NCI-H1417 treated with DMSO at 0.1 percent for 48 hours (cell line): ENCODE data around the gene REXO4.
A peak's percentile ranks its signal among the peaks of the same experiment; 100 is the strongest.
"Not testable (repeated sequence)": the region's sequence is repeated elsewhere in the genome, so short reads cannot be mapped to it uniquely, and the experiment has no call there.

ENCODE experiments used
- DNase-seq: peaks from one replicate; lab custom pipeline; 2025; lab: John Stamatoyannopoulos, UW

The REXO4 gene, protein sequence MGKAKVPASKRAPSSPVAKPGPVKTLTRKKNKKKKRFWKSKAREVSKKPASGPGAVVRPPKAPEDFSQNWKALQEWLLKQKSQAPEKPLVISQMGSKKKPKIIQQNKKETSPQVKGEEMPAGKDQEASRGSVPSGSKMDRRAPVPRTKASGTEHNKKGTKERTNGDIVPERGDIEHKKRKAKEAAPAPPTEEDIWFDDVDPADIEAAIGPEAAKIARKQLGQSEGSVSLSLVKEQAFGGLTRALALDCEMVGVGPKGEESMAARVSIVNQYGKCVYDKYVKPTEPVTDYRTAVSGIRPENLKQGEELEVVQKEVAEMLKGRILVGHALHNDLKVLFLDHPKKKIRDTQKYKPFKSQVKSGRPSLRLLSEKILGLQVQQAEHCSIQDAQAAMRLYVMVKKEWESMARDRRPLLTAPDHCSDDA

DNA sequence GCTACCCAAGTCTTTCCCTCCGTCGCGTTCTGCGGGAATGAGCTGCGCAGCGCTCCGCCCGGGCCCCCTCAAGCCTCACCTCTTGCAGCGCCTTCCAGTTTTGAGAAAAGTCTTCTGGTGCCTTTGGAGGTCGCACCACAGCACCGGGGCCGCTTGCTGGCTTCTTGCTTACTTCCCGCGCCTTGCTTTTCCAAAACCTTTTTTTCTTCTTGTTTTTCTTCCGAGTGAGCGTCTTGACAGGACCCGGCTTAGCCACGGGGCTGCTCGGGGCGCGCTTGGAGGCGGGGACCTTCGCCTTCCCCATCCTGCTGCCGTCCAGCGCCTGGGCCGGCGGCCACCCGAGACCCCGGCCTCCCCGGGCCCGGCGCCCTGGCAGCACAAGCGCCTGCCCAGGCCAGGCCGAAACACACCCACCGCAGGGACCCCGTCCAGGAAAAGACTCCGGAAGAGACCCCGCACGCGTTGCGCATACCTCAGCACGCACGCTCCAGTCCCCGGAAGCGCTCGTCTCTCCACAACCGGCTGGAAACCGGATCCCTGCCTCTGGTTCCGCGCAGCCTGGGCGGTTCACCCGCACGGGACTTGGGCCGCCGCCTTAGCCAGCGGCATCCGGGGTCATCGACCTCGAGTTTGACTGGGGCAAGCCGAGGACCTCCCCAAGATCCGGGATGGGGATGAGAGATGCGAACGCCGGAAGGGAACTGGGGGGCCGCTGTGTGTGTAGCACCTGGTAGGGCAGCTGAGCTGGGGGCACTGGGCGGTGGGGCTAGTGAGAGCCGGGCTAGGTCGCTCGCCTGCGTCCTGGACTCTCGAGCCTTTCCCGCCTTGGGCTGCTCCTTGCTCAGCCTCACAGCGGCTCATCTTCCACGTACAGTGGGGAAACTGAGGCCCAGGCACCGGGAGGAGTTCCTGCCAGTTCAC, at the start of gene REXO4:
Gene REXO4 (minus strand): TSS at position 470 of the 921 bp plus-strand sequence. CDS start 166 bp downstream, at position 304.
- peak; percentile 14 for DNase-seq

DNA sequence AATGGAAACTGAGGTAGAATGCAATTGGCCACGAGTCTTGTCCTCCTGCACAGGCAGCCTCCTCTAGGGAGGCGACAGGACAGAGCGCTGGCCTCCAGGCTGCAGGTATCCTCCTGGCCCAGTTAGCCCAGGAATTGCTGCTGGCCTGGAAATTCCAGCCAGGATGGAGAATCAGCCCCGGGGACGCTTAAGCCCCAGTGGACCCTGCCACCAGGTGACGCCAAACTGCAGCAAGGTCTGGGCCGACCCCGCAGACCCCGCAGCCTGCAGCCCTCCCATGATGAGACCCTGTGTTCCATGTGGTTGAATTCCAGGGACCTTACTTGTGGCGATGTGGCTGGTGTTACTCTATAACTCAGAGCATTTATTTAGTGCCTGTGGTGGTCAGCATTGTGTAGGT, 49.3 kb upstream of the REXO4 start:
- DNase-seq: no peak

DNA sequence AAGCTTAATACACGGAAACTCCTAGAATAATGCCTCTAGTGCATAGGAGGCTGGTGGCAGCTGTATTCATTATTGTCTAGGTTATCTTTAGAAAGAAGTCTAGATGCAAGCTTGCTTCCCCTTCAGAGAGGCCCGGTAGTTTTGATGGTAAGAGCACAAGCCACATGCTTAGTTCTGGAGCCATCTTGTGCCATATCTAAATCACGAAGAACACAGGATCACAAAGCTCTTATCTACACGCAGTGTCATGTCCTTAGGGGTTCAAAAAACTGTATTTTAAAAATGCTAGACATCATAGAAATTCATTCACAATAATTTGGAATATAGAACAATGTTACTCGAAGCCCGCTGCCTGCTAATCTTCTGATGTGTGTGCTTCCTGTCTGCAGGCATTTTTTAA, 48.2 kb upstream of the REXO4 start:
- DNase-seq: no peak

DNA sequence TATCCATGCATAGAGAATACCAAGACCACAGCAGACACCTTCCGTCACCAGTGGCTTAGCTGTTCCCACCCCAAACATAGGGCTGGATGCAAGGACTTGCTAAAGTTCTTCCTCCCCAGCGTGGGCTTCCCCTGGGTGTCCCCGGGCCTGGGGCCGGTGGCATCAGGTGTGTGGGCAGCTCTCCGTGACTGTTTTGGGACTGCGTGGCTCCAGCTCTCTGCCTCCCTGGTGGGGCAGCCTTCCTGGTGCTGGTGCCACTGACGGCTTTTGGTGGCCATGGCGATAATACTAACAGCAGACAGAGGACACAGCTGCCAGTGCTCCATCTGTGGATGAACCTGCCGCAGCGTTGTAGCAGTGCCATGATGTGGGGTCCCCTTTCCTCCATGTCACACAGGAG, 46.8 kb upstream of the REXO4 start:
- DNase-seq: no peak

DNA sequence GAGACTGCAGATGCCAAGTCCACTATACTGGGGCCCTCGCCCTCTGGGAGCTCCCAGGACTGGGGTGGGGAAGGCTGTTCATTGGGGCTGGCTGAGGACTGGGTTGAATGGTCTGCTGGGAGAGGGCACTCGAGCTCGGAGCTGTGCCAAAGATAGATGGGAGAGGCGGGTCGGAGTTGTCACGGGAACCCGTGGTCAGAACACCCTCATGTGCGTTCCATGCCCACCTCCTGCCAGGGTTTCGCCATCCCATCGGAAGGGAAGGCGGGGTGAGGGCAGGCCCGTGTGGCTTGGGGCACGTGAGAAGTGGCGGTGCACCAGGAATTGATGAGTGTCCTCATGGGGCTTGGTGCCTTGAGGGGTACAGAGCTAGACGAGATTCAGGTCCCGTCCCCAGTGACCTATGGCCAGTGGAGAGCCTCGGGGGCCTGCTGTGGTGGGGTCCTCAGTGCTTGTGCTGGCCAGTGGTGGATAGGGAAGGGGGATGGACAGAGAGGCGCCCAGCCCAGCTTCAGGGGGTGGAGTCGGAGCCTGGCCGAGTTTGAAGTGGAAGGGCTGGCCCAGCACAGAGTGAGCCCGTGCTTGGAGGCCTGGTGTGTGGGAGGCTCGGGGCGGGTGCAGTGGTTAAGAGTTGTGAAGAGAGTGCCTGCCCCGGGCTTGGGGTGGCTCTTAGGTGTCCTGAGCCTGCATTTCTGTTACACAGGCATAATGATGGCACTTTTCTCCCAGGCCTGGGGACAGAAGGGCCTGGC, 46.2 kb upstream of the REXO4 start:
- no peak for DNase-seq

DNA sequence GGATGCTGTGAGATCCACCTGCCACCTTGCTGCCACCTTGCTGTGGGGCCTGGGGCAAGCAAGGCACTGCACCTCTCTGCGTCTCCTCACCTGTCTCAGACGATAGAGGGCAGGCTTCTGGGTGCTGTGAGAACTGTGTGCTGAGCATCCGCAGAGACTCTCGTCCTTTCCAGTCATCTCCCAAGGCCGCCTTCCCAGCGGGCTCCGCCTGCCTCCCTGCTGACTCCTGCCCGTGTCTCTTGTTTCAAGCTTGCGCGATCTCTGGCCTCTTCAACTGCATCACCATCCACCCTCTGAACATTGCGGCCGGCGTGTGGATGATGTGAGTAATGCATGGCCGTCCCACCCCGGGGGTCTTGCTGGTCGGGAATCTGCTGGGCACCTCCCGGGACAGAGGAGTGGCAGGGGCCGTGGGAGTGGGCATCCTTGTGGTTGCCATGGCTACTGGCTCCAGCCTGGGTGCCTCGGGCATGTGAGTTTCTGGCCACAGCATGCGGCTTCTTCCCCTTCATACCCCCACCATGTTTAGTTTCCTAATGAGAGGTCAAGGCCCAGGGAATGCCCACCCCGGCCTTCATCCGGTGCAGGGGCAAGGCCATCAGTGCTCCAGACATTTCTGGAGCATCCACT, 45.5 kb upstream of the REXO4 start:
- no peak for DNase-seq

DNA sequence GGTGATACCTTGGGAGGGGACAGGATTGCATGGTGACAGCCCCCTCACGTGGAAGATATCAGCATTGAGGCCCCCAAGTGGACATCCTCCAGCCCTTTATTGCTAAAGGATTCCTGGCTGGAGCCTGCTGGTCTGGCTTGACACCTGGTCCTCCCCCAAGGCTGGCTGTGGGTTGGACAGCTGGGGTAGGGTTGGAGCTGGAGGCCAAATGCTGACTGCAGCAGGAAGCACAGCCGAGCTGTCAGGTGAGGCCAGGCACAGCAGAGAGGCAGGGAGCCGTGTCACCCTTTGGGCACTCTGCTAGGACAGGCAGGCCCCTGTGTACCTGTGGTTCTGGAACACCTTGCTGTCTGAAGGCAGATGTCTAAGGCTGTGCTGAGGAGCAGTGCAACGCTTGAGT, 44.2 kb upstream of the REXO4 start:
- DNase-seq: no peak

DNA sequence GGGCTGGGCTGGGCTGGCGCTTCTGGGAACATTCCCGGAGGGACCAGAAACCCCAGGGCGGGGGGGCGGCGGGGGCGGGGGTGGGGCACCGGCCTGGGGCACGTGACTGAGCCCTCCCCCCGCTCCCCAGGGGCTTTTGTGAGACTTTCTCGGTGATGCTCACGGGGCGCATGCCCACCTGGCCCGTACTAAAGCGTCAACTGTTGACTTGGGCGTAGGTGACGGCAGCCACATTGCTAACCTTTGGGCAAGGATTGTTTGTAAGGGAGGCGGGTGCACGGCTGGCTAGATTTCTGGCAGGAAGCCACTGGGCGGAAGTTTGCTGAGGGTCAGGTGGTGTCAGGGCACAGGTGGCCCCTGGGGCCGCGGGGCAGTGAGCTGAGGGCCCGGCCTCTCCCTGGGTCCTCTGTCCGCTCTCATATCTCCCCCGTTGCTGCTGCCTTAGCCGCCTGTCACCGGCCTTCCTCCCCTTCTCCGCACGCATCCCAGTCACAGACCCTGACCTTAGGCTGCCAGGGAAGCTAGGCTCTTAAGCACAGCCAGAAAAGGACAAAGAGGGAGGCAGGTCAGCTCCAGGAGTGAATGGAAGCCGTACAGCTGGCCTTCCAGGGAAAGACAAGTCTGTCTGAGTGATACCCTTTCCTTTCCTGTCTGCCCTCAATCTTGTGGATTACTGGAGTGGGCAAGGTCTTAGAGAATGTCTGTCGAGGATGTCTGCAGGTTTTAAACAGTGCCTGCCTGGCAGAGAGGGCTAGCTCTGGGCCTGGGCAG, 42.8 kb upstream of the REXO4 start:
- DNase-seq: peak; percentile 66

DNA sequence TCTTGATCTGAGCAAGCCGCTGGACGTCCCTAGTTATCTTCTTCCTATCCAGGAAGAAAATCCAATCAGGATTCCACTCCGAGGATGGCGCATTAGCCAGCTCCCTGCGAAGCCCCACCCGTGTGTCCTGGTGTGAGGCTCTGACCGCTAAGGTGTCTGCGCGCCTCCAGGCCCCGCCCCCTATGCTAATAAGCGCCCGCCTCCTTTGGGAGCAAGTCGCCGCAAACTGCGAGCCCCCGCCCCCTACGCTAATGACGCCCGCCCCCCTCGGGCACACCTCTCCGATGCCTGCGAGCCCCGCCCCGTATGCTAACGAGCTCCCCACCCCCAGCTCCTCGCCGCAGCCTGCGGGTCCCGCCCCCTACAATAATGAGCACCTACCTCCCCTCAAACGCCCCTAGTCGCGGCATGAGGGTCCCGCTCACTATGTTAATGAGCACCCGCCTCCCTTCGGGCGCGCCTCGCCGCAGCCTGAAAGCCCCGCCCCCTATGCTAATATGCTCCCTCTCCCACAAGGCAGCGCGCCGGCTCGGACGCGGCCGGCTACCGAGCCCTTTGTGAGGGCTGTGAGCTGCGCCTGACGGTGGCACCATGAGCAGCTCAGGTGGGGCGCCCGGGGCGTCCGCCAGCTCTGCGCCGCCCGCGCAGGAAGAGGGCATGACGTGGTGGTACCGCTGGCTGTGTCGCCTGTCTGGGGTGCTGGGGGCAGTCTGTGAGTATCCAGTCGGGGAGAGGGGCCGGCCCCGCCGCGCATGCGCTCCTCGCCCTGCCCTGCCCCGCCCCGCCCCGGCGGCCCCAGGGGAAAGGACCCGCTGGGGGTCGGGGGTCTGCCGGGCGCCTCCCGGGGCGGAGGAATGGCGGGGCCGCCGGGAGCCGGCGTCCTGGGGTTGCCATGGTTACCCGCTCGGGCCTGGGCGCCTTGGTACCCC, 41.9 kb upstream of the REXO4 start, which contains the start of gene CACFD1:
Gene CACFD1 (plus strand): TSS at position 503 of the 929 bp plus-strand sequence. CDS start 89 bp downstream, at position 592.
- peak; percentile 91 for DNase-seq

DNA sequence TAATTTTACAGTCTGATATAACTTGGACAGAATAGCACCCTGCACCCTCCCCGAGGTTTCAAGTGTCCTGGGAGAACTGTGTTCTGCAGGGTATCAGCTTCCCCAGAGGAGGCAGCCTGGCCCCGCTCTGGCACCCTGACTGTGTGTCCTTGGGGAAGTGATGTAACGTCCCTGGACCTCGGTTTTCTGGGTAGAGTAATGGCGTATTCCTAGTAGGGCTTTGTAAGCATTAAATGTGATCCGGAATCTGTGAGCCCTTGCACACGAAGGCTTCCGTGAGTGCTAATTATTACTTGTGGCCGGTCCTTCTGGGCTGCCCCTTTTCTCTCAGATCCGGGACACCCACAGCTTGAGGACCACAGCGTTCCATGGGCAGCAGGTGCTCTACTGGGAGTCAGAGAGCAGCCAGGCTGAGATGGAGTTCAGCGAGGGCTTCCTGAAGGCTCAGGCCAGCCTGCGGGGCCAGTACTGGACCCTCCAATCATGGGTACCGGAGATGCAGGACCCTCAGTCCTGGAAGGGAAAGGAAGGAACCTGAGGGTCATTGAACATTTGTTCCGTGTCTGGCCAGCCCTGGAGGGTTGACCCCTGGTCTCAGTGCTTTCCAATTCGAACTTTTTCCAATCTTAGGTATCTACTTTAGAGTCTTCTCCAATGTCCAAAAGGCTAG, 41.0 kb upstream of the REXO4 start:
- DNase-seq: no peak

DNA sequence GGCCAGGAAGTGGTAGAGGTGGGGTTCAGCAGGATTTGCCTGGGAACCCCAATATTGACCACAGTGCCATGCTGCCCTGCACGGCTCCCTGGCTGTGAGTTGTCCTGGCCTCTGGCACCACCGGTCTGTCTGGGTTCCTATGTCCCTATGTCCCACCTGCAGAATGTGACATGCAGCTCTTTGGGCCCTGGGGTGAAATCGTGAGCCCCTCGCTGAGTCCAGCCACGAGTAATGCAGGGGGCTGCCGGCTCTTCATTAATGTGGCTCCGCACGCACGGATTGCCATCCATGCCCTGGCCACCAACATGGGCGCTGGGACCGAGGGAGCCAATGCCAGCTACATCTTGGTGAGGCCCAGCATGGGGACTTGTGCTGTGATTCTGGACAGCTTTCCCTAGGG, 39.9 kb upstream of the REXO4 start:
- DNase-seq: no peak

DNA sequence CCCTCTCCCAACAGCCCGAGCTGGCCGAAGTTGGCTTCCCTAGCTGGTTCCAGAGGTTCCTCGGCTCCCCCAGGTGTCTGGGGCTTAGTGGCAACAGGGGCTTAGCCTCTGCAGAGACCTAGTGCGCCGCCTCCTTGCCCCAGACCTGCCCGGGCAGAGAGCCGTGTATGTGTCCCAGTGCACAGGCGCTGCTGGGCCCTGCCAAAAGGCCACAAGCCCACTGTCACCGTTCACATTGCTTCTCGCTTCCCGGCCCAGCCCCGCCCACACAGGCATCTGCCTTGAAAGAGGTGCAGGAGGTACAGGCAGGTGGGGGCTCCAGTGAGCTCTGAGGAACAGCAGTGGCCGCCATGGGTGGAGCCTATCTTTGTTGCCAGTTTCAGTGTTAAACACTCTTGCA, 39.4 kb upstream of the REXO4 start:
- no peak for DNase-seq

DNA sequence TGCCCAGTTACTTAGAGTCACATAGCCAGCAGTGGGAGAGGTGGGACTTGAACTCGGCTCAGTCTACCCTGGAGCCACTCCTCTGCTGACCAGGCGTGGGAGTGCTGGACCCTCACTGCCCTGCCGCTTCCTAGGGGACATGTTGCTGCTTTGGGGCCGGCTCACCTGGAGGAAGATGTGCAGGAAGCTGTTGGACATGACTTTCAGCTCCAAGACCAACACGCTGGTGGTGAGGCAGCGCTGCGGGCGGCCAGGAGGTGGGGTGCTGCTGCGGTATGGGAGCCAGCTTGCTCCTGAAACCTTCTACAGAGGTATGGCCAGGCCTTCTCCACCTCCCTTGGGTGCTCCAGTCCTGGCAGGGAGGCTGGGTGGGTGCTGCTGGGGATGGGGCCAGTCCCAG, 38.6 kb upstream of the REXO4 start:
- no peak for DNase-seq

DNA sequence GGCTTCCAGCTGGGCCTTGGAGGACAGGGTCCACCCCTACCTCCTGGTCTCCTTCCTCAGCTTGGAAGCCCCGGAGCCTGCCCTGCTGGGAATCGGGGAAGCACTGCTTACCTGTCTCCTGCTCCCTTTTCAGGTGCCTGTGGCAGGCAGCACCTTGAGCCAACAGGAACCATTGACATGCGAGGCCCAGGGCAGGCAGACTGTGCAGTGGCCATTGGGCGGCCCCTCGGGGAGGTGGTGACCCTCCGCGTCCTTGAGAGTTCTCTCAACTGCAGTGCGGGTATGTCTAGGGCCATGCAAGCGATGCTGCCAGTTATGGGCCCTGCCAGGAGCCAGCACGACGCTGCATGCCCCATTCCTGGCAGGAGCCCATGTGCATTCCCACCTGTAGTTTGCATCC, 38.1 kb upstream of the REXO4 start:
- DNase-seq: no peak

DNA sequence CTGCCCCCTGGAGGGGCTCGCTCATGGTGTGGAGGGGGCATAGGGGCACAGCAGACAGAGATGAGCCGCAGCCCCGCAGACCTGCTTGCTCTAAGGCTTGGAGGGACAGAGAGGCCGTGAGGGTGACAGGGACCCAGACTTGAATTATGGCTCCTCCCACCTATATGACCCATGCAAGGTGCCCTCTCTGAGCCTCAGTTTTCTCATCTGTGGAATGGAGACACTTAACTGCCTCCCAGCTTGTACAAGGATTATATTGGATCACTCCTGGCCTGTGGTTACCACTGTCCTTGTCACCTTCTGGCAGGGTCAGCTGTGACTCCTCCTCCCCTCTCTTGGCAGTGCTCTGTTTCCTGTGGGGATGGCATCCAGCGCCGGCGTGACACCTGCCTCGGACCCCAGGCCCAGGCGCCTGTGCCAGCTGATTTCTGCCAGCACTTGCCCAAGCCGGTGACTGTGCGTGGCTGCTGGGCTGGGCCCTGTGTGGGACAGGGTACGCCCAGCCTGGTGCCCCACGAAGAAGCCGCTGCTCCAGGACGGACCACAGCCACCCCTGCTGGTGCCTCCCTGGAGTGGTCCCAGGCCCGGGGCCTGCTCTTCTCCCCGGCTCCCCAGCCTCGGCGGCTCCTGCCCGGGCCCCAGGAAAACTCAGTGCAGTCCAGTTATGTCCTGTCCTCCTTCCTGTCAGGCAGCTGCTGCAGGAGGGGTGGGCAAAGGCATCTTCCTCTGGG, 37.3 kb upstream of the REXO4 start:
- DNase-seq: no peak

DNA sequence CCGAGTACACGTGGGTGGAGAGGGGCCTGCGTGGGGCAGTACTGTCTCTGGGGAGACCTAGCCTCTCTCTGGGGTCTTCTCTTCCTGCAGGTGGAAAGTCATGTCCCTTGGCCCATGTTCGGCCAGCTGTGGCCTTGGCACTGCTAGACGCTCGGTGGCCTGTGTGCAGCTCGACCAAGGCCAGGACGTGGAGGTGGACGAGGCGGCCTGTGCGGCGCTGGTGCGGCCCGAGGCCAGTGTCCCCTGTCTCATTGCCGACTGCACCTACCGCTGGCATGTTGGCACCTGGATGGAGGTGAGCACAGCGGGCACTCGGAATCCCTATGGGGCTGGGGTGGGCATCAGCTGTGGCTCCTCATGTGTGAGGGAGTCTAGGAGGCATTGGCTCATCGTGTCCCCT, 36.5 kb upstream of the REXO4 start:
- DNase-seq: no peak

DNA sequence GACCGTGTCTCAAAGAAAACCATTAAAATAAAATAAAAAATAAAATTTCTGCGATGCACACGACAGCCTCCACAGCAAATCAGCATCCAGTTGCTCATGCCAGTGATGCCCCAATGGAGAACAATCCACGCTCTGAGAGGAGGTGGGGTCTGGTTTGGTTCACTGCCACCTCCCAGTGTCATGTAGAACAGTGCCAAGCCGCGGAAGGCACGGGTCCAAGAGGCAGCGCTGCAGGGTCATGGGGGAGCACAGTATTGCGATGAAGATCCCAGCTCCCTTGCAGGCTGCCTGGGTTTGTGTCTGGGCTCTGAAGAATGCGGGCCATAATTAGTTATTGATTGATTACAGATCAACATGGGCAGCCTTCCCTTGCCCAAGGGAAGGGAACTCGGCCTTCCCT, 35.8 kb upstream of the REXO4 start:
- DNase-seq: no peak

DNA sequence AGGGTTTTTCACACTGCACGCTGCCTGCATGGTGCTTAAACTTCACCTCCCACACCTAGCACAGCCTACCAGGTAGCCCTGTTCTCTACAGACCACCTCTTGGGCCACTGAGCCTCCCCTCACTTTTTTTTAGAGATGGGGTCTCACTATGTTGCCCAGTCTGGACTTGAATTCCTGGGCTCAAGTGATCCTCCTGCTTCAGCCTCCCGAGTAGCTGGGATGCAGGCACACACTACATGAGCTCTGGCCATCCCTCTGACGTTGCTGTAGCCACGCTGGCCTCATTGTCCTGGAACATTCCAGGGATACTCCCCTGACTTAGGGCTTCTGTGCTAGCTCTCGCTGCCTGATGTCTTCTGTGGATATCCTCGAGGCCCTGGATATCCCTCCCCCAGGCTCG, 34.8 kb upstream of the REXO4 start:
- no peak for DNase-seq

DNA sequence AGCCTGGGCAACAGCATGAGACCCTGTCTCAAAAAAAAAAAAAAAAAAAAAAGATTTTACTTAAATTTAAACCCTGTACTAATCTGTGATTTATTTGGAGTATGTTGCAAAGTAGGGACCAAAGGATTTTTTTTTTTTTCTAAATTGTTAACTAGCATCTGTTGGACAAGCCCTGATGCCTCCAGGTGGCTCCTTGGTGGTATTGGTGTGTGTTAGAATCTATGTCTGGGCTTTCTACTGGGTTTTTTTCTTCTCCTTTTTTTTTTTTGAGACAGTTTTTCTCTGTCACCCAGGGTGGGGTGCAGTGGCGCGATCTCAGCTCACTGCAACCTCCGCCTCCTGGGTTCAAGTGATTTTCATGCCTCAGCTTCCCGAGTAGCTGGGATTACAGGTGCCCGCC, 34.1 kb upstream of the REXO4 start:
- not testable (repeated sequence) for DNase-seq
